Hepatocyte (in vitro differentiated cells): Measurements from ENCODE around the gene HOXB6. TPM values are rescaled to one million over a fixed set of nuclear protein-coding genes. Genes with fewer than 3 reads are reported as not detected.

ENCODE experiments used
- DNase-seq: peaks from one replicate; pipeline ENCODE4 v3.0.0-alpha.2; 2016; ENCODE audit warnings: low spot score
- H2AFZ ChIP-seq: fragments of 200-600 bp; sonication (generic); 2 replicates; pipeline ENCODE4 v1.6.0; 2016; ENCODE audit warnings: antibody characterized with exemption, mild to moderate bottlenecking
- H3K27ac ChIP-seq: fragments of 200-600 bp; sonication (generic); 2 replicates; pipeline ENCODE4 v1.5.1; 2016; ENCODE audit warnings: mild to moderate bottlenecking
- H3K27me3 ChIP-seq: fragments of 200-600 bp; sonication (generic); 2 replicates; pipeline ENCODE4 v1.6.1; 2016
- H3K36me3 ChIP-seq: fragments of 200-600 bp; sonication (generic); replicated peaks from 2 replicates; pipeline ENCODE4 v1.5.1; 2016; ENCODE audit warnings: low read depth; ENCODE audit not compliant: insufficient read depth
- H3K4me1 ChIP-seq: fragments of 200-600 bp; sonication (generic); 2 replicates; pipeline ENCODE4 v1.5.1; 2016; ENCODE audit warnings: mild to moderate bottlenecking, moderate library complexity; ENCODE audit not compliant: insufficient read depth
- H3K4me2 ChIP-seq: fragments of 200-600 bp; sonication (generic); 2 replicates; pipeline ENCODE4 v1.6.0; 2016
- H3K4me3 ChIP-seq: fragments of 200-600 bp; sonication (generic); 2 replicates; pipeline ENCODE4 v1.5.1; 2016; ENCODE audit warnings: mild to moderate bottlenecking
- H3K79me2 ChIP-seq: fragments of 200-600 bp; sonication (generic); 2 replicates; pipeline ENCODE4 v1.6.0; 2017; ENCODE audit warnings: mild to moderate bottlenecking
- H3K9me2 ChIP-seq: fragments of 200-600 bp; sonication (generic); replicated peaks from 2 replicates; pipeline ENCODE4 v1.6.0; 2017; ENCODE audit warnings: mild to moderate bottlenecking; ENCODE audit not compliant: insufficient read depth
- H3K9me3 ChIP-seq: fragments of 200-600 bp; sonication (generic); 2 replicates; pipeline ENCODE4 v1.5.1; 2016; ENCODE audit warnings: low read depth, mild to moderate bottlenecking
- H4K20me1 ChIP-seq: fragments of 200-600 bp; sonication (generic); 2 replicates; pipeline ENCODE4 v1.6.0; 2016; ENCODE audit warnings: mild to moderate bottlenecking; ENCODE audit not compliant: insufficient read depth, poor library complexity, severe bottlenecking
- CTCF ChIP-seq: fragments of 200-600 bp; sonication (generic); IDR thresholded peaks from 2 replicates; pipeline ENCODE4 v1.5.1; 2016; ENCODE audit warnings: antibody characterized with exemption, mild to moderate bottlenecking; ENCODE audit not compliant: poor library complexity
- EZH2 ChIP-seq: fragments of 200-600 bp; sonication (generic); IDR thresholded peaks from 2 replicates; pipeline ENCODE4 v1.6.1; 2016; ENCODE audit warnings: antibody characterized with exemption, mild to moderate bottlenecking, borderline replicate concordance
- EZH2phosphoT487 ChIP-seq: fragments of 200-600 bp; sonication (generic); IDR thresholded peaks from one replicate; pipeline ENCODE4 v1.6.1; 2018; ENCODE audit warnings: antibody characterized with exemption, mild to moderate bottlenecking, low read depth, moderate library complexity; ENCODE audit not compliant: unreplicated experiment, severe bottlenecking
- WGBS: methylation state at CpG from one replicate; pipeline ENCODE4 v1.1.6; 2016; ENCODE audit warnings: low lambda C conversion rate; ENCODE audit errors: missing lambda C conversion rate; 5-methylcytosine and 5-hydroxymethylcytosine counted together
- polyA plus RNA-seq: library from polyadenylated mRNA; unstranded; fragments of >200 nt; fragmentation: Nextera tagmentation; extraction: Ambion mirVana; gene quantifications from 2 replicates; pipeline ENCODE4 v1.2.1, GENCODE V29; 2016
- total RNA-seq: library from RNA; depleted of rRNA; stranded (reverse); fragments of >200 nt; gene quantifications from 2 replicates; pipeline ENCODE4 v1.2.3, GENCODE V29; 2014

HOXB6 gene
- total and polyA plus RNA-seq, 2 experiments from 2014 or later, result 4.8 to 7.7 TPM

- H3K79me2 ChIP-seq, result no peaks in the 10 kb centered on the region
- no peak overlapping the region for H2AFZ ChIP-seq
- H3K4me2 ChIP-seq, result peak overlapping the region; percentile 53
- no peaks in the 10 kb centered on the region for H4K20me1 ChIP-seq
- no peaks in the 10 kb centered on the region for H3K9me3 ChIP-seq
- no peak overlapping the region for H3K27ac ChIP-seq
- peak; percentile 85 for TF ChIP-seq EZH2
- TF ChIP-seq EZH2phosphoT487, result peak; percentile 44
- peak; percentile 55 for TF ChIP-seq CTCF
- peaks cover 98% of the 10 kb centered on the region for H3K27me3 ChIP-seq
- DNase-seq, result peak; percentile 90
- WGBS, result 6% methylated on average over 37 of the region's 39 CpGs
- H3K4me1 ChIP-seq, result no peaks in the 10 kb centered on the region
- H3K9me2 ChIP-seq, result no peaks in the 10 kb centered on the region
- H3K36me3 ChIP-seq, result no peaks in the 10 kb centered on the region
- no peak overlapping the region for H3K4me3 ChIP-seq
These were observed 31.6 kb upstream of the HOXB6 start for GRCh38 chr17:48636177-48637018.

- no peak overlapping the region for H2AFZ ChIP-seq
- H3K79me2 ChIP-seq, result no peaks in the 10 kb centered on the region
- peak overlapping the region; percentile 64 for H3K4me2 ChIP-seq
- DNase-seq, result no peak
- no peaks in the 10 kb centered on the region for H3K36me3 ChIP-seq
- TF ChIP-seq CTCF, result no peak
- 35% methylated on average over 20 of the region's 20 CpGs for WGBS
- H3K27ac ChIP-seq, result no peak overlapping the region
- H3K9me2 ChIP-seq, result no peaks in the 10 kb centered on the region
- no peak overlapping the region for H3K4me3 ChIP-seq
- H4K20me1 ChIP-seq, result no peaks in the 10 kb centered on the region
- no peaks in the 10 kb centered on the region for H3K9me3 ChIP-seq
- peaks cover 98% of the 10 kb centered on the region for H3K27me3 ChIP-seq
- no peaks in the 10 kb centered on the region for H3K4me1 ChIP-seq
These were observed 29.9 kb upstream of the HOXB6 start for GRCh38 chr17:48634493-48635208.

GRCh38 chr17:48633266-48633677, 28.5 kb upstream of the HOXB6 start:
- Histone ChIP-seq H3K27me3 (peaks cover 98% of the 10 kb centered on the region), H2AFZ (peak overlapping the region; percentile 60), H4K20me1 (no peaks in the 10 kb centered on the region), H3K4me1 (no peaks in the 10 kb centered on the region), H3K9me3 (no peaks in the 10 kb centered on the region), H3K79me2 (no peaks in the 10 kb centered on the region), H3K9me2 (no peaks in the 10 kb centered on the region), H3K4me3 (no peak overlapping the region), H3K27ac (no peak overlapping the region), H3K4me2 (peak overlapping the region; percentile 64), H3K36me3 (no peaks in the 10 kb centered on the region)
- no peak for DNase-seq
- TF ChIP-seq EZH2, result peak; percentile 90
- no peak for TF ChIP-seq EZH2phosphoT487
- no peak for TF ChIP-seq CTCF
- WGBS, result 15% methylated on average over 29 of the region's 35 CpGs
